Kidney epithelial cell (primary cell): Measurements from ENCODE around the gene SPARCL1. TPM values are rescaled to one million over a fixed set of nuclear protein-coding genes. Genes with fewer than 3 reads are reported as not detected.

Experiments
- DNase-seq: peaks from one replicate; pipeline ENCODE4 v3.0.0-alpha.2; 2010; ENCODE audit warnings: low read depth
- H3K27me3 ChIP-seq: 2 replicates; pipeline ENCODE4 v1.6.0; 2011; ENCODE audit warnings: low read length; ENCODE audit not compliant: control insufficient read depth, insufficient read depth
- H3K36me3 ChIP-seq: 2 replicates; pipeline ENCODE4 v1.5.1; 2011; ENCODE audit warnings: low read length; ENCODE audit not compliant: control insufficient read depth, insufficient read depth
- H3K4me3 ChIP-seq: 2 replicates; pipeline ENCODE4 v1.5.1; 2011; ENCODE audit warnings: low read depth, mild to moderate bottlenecking, control low read depth, low read length
- CTCF ChIP-seq: IDR thresholded peaks from 2 replicates; pipeline ENCODE4 v1.5.1; 2011; ENCODE audit warnings: mild to moderate bottlenecking, moderate library complexity, low read length, control low read depth, inconsistent platforms; ENCODE audit not compliant: insufficient read depth, poor library complexity, severe bottlenecking
- total RNA-seq: library from RNA; depleted of rRNA; stranded (reverse); fragments of >200 nt; gene quantifications from 2 replicates; pipeline ENCODE4 v1.2.3, GENCODE V29; 2015

Gene SPARCL1
- total RNA-seq, 1 donor from 2014 or later: not detected

- DNase-seq: no peak
These were observed 3.4 kb downstream of the SPARCL1 start for GRCh38 chr4:87525636-87526295.

GRCh38 chr4:87524456-87524855 is 4.7 kb downstream of the SPARCL1 start:
- no peaks in the 10 kb centered on the region for H3K27me3 ChIP-seq
- H3K4me3 ChIP-seq: no peak overlapping the region
- no peak for DNase-seq
- H3K36me3 ChIP-seq: no peaks in the 10 kb centered on the region
- no peak for TF ChIP-seq CTCF

More at GRCh38 chr4:87525636-87526295, 3.4 kb downstream of the SPARCL1 start:
- no peak overlapping the region for H3K4me3 ChIP-seq
- no peak for TF ChIP-seq CTCF
- H3K36me3 ChIP-seq: no peaks in the 10 kb centered on the region
- no peaks in the 10 kb centered on the region for H3K27me3 ChIP-seq

DNA sequence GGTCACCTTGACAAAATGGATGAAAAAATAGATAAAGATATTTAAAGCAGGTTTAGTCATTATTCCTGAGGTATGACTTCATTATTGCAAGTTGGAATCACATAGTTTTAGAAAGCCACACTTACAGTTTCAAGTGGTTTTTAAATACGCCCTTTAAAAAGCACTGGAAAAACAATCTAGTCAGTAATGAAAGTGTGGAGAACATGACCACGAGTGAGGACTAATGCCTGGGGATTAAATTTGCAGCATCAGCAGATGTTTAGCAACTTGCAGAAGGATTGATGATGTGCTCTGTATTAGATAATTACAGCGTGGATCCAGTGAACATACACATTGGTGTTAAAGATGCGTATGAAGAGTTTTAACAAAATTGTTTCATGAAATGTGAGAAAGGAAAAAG is 5.9 kb downstream of the SPARCL1 start:
- Histone ChIP-seq H3K27me3 (no peaks in the 10 kb centered on the region), H3K4me3 (no peak overlapping the region), H3K36me3 (no peaks in the 10 kb centered on the region)
- TF ChIP-seq CTCF: no peak
- DNase-seq: no peak

- no peaks in the 10 kb centered on the region for H3K27me3 ChIP-seq
- no peak overlapping the region for H3K4me3 ChIP-seq
- H3K36me3 ChIP-seq: no peaks in the 10 kb centered on the region
- no peak for TF ChIP-seq CTCF
- DNase-seq: no peak
These were observed 7.3 kb downstream of the SPARCL1 start for GRCh38 chr4:87521757-87522374.

- H3K4me3 ChIP-seq: no peak overlapping the region
- no peaks in the 10 kb centered on the region for H3K27me3 ChIP-seq
- no peak for DNase-seq
- H3K36me3 ChIP-seq: no peaks in the 10 kb centered on the region
- TF ChIP-seq CTCF: no peak
These were observed 7.9 kb downstream of the SPARCL1 start for GRCh38 chr4:87521319-87521718.

DNA sequence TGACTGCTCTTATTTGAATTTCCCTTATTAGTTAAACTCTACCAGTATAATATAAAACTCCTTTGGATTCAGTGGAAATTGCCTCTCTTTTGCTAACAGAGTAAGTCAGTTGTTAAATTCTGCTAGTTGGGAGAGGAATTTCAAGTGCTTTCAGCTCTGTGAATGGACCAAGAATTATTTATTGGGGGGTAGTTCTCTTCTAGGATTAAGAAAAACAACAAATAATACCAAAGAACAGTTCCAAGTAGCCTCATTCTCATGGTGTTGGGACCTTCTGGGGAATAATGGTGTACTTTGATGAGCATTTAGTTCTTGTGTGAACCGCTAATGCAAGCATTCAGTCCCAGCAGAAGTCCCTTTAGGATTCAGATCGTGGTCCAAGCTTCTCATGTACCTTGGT is 11.6 kb downstream of the SPARCL1 start:
- no peak overlapping the region for H3K4me3 ChIP-seq
- H3K27me3 ChIP-seq: no peaks in the 10 kb centered on the region
- H3K36me3 ChIP-seq: no peaks in the 10 kb centered on the region
- no peak for TF ChIP-seq CTCF
- DNase-seq: no peak
